Hepatic stellate cell (primary cell): ENCODE measurements around the gene TRIM2.

Experiments
- DNase-seq: peaks from one replicate; pipeline ENCODE4 v3.0.0; 2011; ENCODE audit warnings: low spot score

Gene TRIM2

DNA sequence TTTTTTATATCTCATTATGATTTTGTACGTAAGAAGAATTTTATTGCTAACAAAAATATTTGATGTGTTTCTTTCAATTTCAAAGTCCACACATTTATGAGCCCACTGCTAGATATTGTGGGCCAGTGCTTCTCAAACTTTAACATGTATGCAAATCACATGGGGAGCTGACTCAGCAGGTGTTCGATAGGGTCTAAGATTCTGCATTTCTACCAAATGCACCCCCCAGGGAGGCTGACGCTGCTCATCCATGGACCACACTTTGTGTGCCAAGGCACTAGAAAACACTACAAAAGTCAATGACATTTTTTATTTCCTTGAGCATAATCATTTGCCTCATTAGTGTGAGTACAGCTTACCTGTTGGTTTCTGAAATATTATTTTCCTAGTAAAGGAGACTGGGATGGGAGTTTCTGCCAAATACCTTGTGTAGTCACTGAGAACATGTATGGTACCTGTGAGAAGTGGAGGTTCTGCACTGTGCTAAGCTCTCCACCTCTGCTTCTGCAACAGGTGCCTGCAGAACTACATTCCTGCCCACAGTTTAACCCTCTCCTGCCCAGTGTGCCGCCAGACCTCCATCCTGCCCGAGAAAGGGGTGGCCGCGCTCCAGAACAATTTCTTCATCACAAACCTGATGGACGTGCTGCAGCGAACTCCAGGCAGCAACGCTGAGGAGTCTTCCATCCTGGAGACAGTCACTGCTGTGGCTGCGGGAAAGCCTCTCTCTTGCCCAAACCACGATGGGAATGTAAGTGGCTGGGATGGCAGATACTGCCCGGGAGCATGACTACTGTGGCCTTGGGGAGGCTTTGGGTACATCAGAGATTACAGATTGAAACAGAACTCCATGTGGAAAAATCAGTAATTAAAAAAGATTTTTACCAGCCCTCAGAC lies 71.4 kb downstream of the TRIM2 start:
- no peak for DNase-seq

DNA sequence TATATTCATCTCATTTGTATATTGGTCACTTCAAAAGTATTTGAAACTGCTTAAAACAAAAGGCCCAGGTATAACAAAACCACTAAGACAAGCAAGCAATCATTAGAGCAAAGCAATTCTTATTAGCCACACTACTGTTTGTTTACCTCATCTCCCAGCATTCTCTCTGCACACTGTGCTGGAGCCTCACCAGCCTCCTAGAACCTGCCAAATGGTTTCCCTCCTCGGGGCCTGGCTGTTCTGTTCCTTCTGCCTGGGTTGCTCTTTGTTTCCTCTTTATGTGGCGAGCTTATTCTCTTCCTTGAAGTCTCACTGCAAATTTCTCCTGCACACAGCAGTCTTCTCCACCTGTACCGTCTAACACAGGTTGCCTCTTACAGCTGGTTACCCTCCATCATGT lies 72.7 kb downstream of the TRIM2 start:
- no peak for DNase-seq

DNA sequence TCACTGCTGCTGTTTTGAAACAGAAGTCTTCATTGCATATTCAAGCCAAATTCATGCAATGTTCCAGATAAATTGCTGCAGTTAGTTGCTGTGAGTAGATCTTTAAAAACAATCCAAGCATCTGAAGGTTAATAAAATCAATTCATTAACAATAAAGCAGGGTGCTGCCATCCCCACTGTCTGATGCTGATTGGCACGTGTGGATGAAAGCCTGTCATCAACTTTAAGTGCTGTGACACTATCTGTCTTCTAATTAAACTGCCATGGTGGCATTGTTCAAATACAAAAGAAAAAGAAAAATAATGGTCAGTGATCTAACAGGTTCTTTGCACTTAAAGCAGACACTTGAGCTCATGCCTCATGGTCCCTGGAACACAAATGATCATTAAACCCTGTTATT lies 77.2 kb downstream of the TRIM2 start:
- no peak for DNase-seq

DNA sequence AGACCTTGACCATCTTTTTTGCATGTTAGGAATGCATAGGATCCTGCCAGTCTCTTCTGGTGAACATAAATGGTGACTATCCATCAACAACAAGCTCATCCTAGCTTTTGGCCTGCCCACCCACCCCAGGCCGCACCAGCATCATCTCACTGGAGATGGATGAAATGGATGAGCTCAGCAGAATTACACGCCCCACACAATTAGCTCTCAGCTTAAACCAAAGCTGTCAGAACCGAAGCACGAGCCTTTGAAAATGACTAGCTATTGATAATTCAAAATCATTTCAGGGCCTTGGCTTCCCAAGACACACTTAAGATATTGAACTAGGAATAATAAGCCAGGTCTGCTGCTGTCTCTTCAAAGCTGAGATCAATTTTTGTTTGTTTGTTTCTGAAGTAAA lies 77.8 kb downstream of the TRIM2 start:
- no peak for DNase-seq

DNA sequence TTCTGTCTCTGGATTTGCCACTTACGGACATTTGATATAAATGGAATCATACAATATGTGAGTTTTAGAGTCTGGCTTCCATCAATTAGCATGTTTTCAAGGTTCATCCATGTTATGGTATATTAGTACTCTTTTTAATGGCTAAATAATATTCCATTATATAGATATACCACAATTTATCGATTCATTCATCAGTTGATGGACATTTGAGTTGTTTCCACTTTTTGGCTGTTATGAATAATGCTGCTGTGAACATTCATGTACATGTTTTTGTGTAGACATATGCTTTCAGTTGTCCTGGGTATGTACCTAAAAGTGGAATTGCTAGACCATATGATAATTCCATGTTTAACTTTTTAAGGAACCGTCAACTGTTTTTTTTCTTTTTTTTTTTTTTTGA lies 79.0 kb downstream of the TRIM2 start:
- no peak for DNase-seq

DNA sequence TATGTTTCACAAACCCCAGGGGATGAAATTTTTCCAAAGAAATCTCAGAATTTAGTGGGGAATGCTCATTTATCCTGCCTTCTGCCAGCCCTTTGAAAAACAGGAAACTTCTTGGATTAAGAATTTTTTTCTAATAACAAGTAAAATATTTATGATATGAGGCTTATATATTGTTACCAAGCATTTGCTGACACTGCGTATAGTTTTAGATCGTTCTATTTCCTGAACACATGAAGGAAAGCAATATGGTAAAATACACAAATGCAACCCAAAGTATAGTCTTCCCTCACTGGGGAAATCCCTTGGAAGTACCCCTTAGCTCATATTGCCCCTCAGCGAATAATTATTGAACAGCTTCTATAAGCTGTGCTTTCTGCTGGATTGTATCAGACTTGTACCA lies 85.9 kb downstream of the TRIM2 start:
- DNase-seq: no peak

DNA sequence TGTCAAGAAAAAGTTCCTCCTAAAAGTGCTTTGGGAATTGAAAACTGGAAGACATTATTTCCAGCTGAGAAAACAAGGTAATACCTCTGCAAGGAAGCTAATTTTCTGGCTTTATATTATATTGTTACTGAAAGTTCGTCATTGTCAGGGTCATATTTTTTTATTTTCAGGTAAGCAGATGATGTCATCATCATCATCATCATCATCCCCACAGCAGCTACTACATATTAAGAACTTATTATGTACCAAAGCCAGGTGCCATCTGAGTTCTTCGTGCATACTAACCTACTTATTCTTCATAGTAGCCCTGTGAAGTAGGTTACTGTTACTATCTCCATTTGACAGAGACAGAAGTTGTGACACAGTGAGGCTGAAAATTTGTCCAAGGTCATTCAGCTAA lies 87.3 kb downstream of the TRIM2 start:
- DNase-seq: no peak

DNA sequence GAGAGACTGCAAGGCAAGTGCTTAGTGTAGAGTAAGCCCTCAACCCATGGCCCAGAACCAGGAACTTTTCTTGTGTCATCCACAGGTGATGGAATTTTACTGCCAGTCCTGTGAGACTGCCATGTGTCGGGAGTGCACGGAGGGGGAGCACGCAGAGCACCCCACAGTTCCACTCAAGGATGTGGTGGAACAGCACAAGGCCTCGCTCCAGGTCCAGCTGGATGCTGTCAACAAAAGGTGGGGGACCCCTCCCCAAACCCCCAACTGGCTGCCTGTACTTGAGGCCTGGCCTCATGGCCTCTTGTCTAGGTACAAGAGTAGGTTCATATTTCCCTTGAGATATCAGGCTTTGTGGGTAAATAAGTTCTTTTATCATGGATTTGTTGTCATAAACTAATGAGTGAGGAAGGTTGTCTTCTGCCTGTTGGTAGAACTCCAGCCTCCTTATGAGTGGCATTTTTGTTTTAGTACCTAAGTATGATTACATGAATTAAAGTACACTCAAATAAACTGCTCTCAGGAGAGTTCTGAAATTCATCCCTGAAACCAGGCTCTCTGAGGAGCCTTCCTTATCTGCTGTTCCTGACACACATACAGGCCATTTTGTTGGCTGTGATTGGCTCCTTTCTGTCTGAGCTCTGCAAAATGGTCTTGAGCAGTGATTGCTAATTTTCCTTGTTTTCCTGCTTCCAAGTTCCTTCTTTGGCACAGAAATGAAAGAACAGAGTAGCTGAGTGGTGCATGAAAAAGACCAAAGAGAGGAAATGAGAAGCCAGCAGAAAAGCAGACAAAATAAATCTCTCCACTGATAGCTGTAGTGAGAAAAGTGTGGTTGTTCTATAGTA lies 88.9 kb downstream of the TRIM2 start:
- no peak for DNase-seq

DNA sequence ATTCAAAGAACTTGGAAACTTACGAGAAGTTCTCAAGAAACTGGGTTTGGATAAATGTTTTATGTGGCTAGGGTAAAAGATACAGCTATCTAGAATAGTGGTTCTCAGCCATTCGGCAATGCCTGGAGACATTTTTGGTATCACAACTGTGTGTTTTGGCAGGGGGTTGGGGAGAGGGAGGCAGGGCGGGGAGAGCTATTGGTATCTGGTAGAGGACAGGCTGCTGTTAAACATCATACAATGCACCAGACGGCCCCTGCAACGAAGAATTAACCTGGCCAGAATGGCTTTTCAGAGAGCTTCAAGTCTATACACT lies 89.5 kb downstream of the TRIM2 start:
- DNase-seq: no peak

DNA sequence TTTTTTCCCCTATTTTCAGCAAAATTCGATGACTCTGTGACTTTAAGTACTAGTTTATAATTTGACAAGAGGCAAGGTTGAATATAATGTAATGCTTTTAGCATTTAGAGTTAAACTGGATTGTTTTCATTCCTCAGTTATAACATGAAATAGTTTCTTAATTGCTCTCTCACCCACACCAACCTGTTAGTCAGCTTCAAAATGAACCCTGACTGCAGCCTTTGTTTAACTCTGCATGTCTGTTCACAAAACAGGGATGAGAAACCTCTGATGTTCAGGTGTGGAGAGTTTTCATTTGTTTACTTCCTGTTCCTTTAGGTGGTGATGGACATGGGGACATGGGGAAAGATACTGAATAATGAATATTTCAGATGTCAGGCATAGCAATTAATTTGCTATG lies 90.4 kb downstream of the TRIM2 start:
- no peak for DNase-seq

DNA sequence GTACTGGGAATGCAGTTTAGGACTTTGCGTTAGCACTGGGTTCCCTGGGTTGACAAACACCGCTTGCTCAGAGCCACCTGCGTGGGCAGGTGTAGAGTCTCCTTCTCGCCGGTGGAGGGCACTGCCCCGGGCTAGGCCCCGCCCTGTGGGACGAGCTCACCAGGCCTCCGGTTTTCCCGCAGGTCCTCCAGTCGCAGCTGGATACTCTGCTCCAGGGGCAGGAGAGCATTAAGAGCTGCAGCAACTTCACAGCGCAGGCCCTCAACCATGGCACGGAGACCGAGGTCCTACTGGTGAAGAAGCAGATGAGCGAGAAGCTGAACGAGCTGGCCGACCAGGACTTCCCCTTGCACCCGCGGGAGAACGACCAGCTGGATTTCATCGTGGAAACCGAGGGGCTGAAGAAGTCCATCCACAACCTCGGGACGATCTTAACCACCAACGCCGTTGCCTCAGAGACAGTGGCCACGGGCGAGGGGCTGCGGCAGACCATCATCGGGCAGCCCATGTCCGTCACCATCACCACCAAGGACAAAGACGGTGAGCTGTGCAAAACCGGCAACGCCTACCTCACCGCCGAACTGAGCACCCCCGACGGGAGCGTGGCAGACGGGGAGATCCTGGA lies 91.0 kb downstream of the TRIM2 start:
- no peak for DNase-seq

DNA sequence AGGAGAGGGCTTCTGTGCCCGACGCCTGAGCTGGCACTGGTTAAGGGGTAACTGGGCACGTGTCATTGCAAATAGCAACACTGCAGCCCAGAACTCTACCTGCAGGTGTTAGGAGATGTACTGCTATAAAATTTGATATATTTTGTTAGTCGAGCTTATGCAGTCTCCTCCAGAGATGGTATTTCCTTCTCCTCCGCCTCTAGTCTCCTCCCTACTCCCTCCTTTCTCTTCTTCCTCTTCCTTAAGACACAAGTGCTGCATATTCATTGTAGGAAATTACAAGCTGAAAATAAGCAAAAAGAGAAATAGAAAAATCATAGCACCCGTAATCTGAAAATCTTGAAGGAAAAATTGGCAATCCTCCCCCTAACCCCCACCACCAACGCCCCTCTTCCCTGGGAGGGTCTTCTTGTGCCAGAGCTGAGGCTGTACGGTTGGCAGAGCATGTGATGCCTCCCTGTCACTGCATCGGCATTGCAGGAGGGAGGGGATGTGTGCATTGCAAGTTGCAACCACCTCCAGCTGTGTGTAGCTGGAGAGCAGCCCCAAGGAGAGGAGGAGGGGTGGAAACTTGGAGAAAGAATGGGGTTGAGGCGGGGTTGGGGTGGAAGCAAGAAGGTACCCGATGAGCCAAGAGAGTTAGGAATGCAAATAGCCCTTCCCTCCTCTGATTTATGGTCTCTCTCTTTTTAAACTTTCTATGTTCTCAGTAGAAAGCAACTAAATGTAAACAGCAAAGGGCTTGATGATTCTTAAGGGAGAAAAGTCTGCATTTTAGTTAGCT lies 92.0 kb downstream of the TRIM2 start:
- no peak for DNase-seq

DNA sequence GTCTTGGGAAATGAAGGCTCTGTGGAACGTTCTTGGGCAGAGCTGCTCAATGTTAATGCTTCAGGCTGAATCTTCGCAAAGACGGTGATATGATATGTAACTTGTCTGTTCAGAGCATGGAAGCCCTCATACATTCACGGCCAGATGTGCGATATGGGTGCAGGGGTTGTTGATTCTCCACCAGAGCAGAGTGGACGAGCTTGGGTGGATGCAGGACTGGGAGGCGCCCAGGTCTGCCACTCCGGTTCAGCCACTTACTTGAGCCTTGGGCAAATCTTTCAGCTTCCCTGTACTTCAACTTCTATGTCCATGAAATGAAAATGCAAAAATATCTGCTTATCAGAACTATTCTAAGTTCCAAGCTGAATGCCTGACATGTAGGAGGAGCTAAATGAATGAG lies 92.9 kb downstream of the TRIM2 start:
- no peak for DNase-seq

DNA sequence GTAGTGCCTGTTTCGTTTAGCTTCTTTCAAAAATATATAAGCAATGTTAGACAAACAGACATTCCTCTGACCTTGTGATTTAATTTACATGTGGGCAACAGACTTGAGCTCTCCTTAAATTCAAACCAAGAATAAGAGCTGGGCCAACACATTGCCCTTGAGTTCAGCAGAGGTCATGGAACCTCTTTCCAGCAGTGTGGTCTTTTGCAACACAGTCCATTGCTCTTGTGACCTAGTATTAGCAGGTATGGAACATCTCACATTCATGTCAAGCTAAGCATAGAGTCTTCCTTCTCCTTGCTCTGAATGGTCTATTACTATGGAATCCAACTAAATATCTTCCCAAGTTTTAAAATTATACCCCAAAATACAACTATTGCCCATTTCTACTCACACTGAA lies 106.5 kb downstream of the TRIM2 start:
- no peak for DNase-seq

DNA sequence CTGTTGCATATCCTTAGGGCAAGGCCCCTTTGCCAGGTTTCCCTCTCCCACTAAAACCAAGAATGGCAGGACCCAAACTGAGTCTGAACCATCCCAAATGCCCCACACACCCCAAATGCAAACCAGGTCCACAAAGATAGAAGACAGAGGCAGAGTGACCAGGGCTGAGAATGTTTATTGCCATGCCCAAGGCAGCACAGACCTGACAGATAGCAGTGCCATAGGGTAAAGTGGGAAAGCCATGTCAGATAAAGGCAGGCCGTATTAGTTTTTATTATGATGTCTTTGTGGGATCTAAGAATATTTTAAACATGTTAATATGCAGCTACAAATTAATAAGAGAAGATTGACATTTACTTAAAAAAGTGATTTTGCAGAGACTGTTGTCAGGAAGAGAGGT lies 110.7 kb downstream of the TRIM2 start:
- no peak for DNase-seq

DNA sequence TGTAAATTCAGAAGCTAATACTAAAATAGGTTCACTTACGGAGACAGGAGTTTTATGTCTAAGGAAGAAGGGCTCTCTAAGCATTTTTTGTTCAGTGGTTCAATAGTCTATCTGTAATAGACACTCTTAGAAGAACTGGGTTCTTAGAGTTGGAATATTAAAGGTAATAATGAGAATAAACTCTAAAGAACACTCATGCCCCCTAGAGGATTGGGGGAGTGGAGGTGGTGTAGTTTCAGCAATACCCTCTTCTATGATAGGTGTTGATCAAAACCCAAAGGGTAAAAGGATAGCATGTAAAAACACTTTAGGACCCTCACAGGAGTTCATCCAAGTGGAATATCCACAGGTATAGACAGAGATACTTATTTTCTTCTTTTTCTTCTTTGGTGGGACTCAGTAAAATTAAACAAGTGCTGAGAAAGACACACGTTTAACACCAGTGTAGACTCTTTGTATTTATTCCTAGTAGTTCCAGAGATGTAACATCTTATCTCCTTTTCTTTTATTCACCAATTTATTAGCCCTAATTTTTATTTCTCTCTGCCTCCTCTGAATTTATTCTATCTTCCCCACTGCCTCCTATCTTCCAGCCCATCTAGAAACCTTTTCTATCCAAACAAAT lies 114.6 kb downstream of the TRIM2 start:
- peak; percentile 48 for DNase-seq

DNA sequence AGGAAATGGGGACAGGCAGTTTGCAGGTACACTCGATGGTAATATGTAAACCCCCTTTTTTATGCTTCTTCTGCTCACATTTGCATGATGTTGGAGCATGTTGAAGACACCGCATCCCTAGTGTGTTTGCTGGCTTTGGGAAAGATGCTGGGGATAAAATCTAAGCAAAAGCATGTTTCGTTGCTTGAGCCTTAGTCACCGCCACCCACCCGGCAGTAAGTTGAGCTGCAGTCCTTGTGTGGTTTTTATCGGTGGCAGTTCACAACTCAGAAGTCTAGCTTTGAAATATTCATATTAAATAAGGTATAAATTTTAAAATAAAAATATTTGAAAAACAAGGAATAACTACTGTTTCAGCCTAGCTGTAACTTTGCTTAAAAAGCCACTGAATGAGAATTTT lies 118.5 kb downstream of the TRIM2 start:
- DNase-seq: no peak

DNA sequence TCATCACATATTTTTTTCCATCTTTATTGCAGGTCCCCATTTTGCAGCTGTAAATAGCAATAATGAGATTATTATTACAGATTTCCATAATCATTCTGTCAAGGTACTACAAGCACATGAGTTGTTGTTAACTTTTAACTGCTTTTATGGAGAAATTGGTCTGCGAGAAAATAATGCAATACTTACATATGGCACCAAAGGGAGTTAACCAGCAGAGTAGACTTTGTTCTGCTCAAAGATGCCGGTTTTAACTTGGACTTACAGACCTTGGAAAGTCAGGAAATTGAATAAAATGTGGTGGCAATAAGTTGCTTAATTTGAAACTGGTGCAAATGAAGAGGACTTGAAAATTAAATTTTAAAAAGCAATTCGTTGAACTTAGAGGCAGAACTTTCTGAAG lies 119.8 kb downstream of the TRIM2 start:
- DNase-seq: no peak

DNA sequence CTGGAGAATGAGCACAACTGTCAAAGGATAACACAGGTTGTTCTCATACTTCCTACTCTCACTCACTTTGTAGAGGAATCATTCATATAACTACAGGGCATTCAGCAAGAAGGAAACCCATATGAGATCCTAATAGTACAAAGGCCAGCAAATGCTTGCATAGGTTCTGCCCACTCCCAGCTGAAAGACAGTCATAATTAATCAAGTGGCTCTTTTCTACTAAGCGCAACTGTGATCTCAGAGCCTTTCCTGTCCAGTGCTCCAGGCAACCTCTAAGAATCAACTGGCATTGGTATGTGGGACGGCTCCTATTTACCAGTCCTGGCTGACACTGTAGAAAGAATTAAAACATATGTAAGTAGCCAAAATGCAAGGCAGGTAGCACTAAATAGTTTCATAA lies 121.3 kb downstream of the TRIM2 start:
- DNase-seq: no peak

DNA sequence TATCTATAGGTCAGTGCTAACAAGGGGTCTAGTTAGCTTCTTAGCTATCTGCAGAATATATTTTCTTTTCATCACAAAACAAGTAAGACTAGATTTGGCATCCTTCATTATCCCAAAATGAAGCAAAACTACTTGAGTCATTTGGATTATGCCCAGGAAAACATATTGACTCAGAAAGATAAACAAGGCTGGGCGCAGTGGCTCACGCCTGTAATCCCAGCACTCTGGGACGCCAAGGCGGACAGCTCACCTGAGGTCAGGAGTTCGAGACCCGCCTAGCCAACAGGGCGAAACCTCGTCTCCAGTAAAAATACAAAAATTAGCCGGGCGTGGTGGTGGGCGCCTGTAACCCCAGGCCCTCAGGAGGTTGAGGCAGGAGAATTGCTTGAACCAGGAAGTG lies 122.3 kb downstream of the TRIM2 start:
- DNase-seq: no peak

DNA sequence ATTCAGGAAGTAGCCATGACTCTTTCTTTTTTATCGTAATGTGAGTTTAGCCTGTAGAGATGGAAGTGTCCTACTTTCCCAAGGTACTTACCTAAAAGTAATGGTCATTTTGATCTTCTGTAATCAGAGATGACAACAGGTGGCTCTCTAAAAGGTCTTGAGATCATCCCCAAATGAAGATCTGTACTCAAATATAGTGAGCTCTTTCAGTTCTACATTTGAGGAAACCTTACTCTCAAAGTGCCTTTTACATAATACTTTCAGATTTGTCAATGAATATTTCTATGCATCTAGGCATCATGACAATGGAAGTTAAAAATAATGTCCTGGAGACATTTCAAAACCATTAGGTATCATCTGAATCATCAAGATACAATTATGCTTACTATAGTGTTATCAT lies 123.0 kb downstream of the TRIM2 start:
- no peak for DNase-seq

DNA sequence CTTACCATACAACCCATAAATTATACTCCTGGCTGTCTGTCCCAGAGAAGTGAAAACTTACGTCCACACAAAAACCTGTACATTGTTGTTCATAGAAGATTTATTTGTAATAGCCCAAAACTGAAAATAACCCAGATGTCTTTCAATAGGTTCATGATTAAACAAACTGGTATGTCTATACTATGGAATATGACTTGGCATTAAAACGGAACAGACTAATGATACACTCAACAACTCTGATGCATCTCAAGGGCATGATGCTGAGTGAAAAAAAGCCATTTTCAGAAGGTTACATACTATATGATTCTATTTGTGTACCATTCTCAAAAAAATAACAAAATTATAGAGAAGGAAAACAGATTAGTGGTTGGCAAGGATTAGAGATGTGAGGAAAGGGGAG lies 128.7 kb downstream of the TRIM2 start:
- no peak for DNase-seq
